Neural cell (in vitro differentiated cells): ENCODE measurements around the gene OR52A5. TPM values are rescaled to one million over a fixed set of nuclear protein-coding genes. Genes with fewer than 3 reads are reported as not detected.

ENCODE experiments used
- H2AFZ ChIP-seq: fragments of 200-600, 300-800 bp; sonication (generic), shearing (Covaris generic); 2 replicates; pipeline ENCODE4 v1.6.0; 2014; ENCODE audit warnings: low read depth, mild to moderate bottlenecking, antibody characterized with exemption, low read length, moderate library complexity
- H3F3A ChIP-seq: fragments of 200-600 bp; shearing (Covaris generic); 2 replicates; pipeline ENCODE4 v1.6.1; 2016; ENCODE audit warnings: mild to moderate bottlenecking, moderate library complexity, mixed read lengths, antibody characterized with exemption, low read length; ENCODE audit not compliant: insufficient read depth, poor library complexity, severe bottlenecking
- H3K27ac ChIP-seq: fragments of 200-600, 300-800 bp; sonication (generic), shearing (Covaris generic); 2 replicates; pipeline ENCODE4 v1.5.1; 2014; ENCODE audit warnings: mild to moderate bottlenecking, low read length, moderate library complexity
- H3K27me3 ChIP-seq: fragments of 300-800, 200-600 bp; sonication (generic), shearing (Covaris generic); 2 replicates; pipeline ENCODE4 v1.6.0; 2014; ENCODE audit warnings: mild to moderate bottlenecking, low read depth, low read length, moderate library complexity; ENCODE audit not compliant: insufficient read depth
- H3K36me3 ChIP-seq: fragments of 300-800, 200-600 bp; sonication (generic), shearing (Covaris generic); 2 replicates; pipeline ENCODE4 v1.5.1; 2014; ENCODE audit warnings: mild to moderate bottlenecking, antibody characterized with exemption, low read length, moderate library complexity; ENCODE audit not compliant: insufficient read depth
- H3K4me2 ChIP-seq: fragments of 300-800, 200-600 bp; sonication (generic), shearing (Covaris generic); 2 replicates; pipeline ENCODE4 v1.6.0; 2014; ENCODE audit warnings: mild to moderate bottlenecking, low read length
- H3K4me3 ChIP-seq: fragments of 300-800, 200-600 bp; sonication (generic), shearing (Covaris generic); 2 replicates; pipeline ENCODE4 v1.5.1; 2014; ENCODE audit warnings: mild to moderate bottlenecking, low read length, moderate library complexity
- H3K79me2 ChIP-seq: fragments of 200-600 bp; shearing (Covaris generic); replicated peaks from 2 replicates; pipeline ENCODE4 v1.6.0; 2014; ENCODE audit warnings: mild to moderate bottlenecking, low read length, moderate library complexity; ENCODE audit not compliant: insufficient read depth
- H3K9ac ChIP-seq: fragments of 300-800, 200-600 bp; sonication (generic), shearing (Covaris generic); 2 replicates; pipeline ENCODE4 v1.6.1; 2016; ENCODE audit warnings: mild to moderate bottlenecking, low read length, mixed read lengths
- H3K9me2 ChIP-seq: fragments of 200-600 bp; shearing (Covaris generic); 2 replicates; pipeline ENCODE4 v1.6.1; 2016; ENCODE audit warnings: mild to moderate bottlenecking, low read length, mixed read lengths; ENCODE audit not compliant: insufficient read depth
- H3K9me3 ChIP-seq: fragments of 200-600, 300-800 bp; sonication (generic), shearing (Covaris generic); 2 replicates; pipeline ENCODE4 v1.6.1; 2016; ENCODE audit warnings: mild to moderate bottlenecking, mixed run types, low read length, moderate library complexity, mixed read lengths
- H4K20me1 ChIP-seq: fragments of 200-600 bp; shearing (Covaris generic); 2 replicates; pipeline ENCODE4 v1.6.1; 2016; ENCODE audit warnings: mild to moderate bottlenecking, mixed run types; ENCODE audit not compliant: insufficient read depth
- EP300 ChIP-seq: fragments of 450-650 bp; conservative IDR thresholded peaks from 2 replicates; pipeline ENCODE4 v1.6.1; 2014; ENCODE audit warnings: antibody characterized with exemption, mild to moderate bottlenecking, moderate library complexity; ENCODE audit not compliant: poor library complexity, severe bottlenecking
- EZH2 ChIP-seq: fragments of 200-600, 300-800 bp; shearing (Covaris generic), sonication (generic); IDR thresholded peaks from 2 replicates; pipeline ENCODE4 v1.6.1; 2014; ENCODE audit warnings: antibody characterized with exemption, low read length, borderline replicate concordance, mild to moderate bottlenecking; ENCODE audit not compliant: insufficient read depth, poor library complexity, severe bottlenecking
- MXI1 ChIP-seq: fragments of 450-650 bp; conservative IDR thresholded peaks from 2 replicates; pipeline ENCODE4 v1.6.1; 2014; ENCODE audit warnings: antibody characterized with exemption, mild to moderate bottlenecking; ENCODE audit not compliant: poor library complexity, severe bottlenecking
- POLR2AphosphoS5 ChIP-seq: IDR thresholded peaks from 2 replicates; pipeline ENCODE4 v1.6.1; 2012
- RAD21 ChIP-seq: fragments of 450-650 bp; conservative IDR thresholded peaks from 2 replicates; pipeline ENCODE4 v1.6.1; 2014; ENCODE audit warnings: antibody characterized with exemption, mild to moderate bottlenecking, moderate library complexity
- SMC3 ChIP-seq: fragments of 450-650 bp; conservative IDR thresholded peaks from 2 replicates; pipeline ENCODE4 v1.6.1; 2014; ENCODE audit warnings: antibody characterized with exemption, mild to moderate bottlenecking, moderate library complexity; ENCODE audit not compliant: poor library complexity
- TAF1 ChIP-seq: IDR thresholded peaks from 2 replicates; pipeline ENCODE4 v1.6.1; 2012; ENCODE audit warnings: low read depth
- polyA plus RNA-seq: library from polyadenylated mRNA; depleted of rRNA; stranded (reverse); fragments of >200 nt; gene quantifications from 2 replicates; pipeline ENCODE4 v1.2.3, GENCODE V29; 2014
- TF ChIP-seq, protein P1 (sequence below): fragments of 450-650 bp; IDR thresholded peaks from 2 replicates; pipeline ENCODE4 v1.5.1; 2014; ENCODE audit warnings: antibody characterized with exemption, mild to moderate bottlenecking, moderate library complexity; ENCODE audit not compliant: poor library complexity, severe bottlenecking
- TF ChIP-seq, protein P2 (sequence below): IDR thresholded peaks from 2 replicates; pipeline ENCODE4 v1.6.1; 2012; ENCODE audit warnings: borderline replicate concordance

OR52A5 gene
- polyA plus RNA-seq, 1 donor from 2014 or later: not detected

DNA sequence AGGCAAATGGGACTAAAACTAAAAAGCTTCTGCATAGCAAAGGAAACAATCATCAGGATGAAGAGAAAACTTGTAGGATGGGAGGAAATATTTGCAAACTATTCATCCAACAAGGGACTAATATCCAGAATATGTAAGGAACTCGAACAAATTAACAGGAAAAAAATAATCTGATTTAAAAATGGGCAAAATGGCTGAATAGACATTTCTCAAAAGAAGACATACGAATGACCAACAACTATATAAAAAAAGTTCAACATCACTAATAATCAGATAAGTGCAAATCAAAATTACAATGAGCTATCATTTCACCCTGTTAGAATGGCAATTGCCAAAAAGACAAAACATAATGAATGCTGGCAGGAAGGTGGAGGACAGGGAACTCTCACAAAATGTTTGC lies 56.8 kb downstream of the OR52A5 start:
- H4K20me1 ChIP-seq: no peaks in the 10 kb centered on the region
- H3K9me2 ChIP-seq: no peaks in the 10 kb centered on the region
- no peak overlapping the region for H3K4me2 ChIP-seq
- H3K36me3 ChIP-seq: no peaks in the 10 kb centered on the region
- no peak overlapping the region for H3K9ac ChIP-seq
- H3K79me2 ChIP-seq: no peaks in the 10 kb centered on the region
- H3K4me3 ChIP-seq: no peak overlapping the region
- H3K27ac ChIP-seq: no peak overlapping the region
- TF ChIP-seq TAF1 (no peak), SMC3 (no peak), POLR2AphosphoS5 (no peak), RAD21 (no peak), EZH2 (no peak), EP300 (no peak), MXI1 (no peak)
- TF ChIP-seq, protein P1, sequence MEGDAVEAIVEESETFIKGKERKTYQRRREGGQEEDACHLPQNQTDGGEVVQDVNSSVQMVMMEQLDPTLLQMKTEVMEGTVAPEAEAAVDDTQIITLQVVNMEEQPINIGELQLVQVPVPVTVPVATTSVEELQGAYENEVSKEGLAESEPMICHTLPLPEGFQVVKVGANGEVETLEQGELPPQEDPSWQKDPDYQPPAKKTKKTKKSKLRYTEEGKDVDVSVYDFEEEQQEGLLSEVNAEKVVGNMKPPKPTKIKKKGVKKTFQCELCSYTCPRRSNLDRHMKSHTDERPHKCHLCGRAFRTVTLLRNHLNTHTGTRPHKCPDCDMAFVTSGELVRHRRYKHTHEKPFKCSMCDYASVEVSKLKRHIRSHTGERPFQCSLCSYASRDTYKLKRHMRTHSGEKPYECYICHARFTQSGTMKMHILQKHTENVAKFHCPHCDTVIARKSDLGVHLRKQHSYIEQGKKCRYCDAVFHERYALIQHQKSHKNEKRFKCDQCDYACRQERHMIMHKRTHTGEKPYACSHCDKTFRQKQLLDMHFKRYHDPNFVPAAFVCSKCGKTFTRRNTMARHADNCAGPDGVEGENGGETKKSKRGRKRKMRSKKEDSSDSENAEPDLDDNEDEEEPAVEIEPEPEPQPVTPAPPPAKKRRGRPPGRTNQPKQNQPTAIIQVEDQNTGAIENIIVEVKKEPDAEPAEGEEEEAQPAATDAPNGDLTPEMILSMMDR: no peak
- TF ChIP-seq, protein P2, sequence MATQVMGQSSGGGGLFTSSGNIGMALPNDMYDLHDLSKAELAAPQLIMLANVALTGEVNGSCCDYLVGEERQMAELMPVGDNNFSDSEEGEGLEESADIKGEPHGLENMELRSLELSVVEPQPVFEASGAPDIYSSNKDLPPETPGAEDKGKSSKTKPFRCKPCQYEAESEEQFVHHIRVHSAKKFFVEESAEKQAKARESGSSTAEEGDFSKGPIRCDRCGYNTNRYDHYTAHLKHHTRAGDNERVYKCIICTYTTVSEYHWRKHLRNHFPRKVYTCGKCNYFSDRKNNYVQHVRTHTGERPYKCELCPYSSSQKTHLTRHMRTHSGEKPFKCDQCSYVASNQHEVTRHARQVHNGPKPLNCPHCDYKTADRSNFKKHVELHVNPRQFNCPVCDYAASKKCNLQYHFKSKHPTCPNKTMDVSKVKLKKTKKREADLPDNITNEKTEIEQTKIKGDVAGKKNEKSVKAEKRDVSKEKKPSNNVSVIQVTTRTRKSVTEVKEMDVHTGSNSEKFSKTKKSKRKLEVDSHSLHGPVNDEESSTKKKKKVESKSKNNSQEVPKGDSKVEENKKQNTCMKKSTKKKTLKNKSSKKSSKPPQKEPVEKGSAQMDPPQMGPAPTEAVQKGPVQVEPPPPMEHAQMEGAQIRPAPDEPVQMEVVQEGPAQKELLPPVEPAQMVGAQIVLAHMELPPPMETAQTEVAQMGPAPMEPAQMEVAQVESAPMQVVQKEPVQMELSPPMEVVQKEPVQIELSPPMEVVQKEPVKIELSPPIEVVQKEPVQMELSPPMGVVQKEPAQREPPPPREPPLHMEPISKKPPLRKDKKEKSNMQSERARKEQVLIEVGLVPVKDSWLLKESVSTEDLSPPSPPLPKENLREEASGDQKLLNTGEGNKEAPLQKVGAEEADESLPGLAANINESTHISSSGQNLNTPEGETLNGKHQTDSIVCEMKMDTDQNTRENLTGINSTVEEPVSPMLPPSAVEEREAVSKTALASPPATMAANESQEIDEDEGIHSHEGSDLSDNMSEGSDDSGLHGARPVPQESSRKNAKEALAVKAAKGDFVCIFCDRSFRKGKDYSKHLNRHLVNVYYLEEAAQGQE: no peak
- no peaks in the 10 kb centered on the region for H3K9me3 ChIP-seq
- no peaks in the 10 kb centered on the region for H3F3A ChIP-seq
- no peaks in the 10 kb centered on the region for H3K27me3 ChIP-seq
- H2AFZ ChIP-seq: no peak overlapping the region

Other genes starting within 250 kb of the OR52A5 start
- not detected in 2 replicates for gene OR51A7, start 234.6 kb downstream of the OR52A5 start, polyA plus RNA-seq
- not detected in 2 replicates for gene OR51G2, start 219.0 kb downstream of the OR52A5 start, polyA plus RNA-seq
- gene OR51G1, start 214.0 kb downstream of the OR52A5 start, polyA plus RNA-seq: not detected in 2 replicates
- not detected in 2 replicates for gene OR51A4, start 190.8 kb downstream of the OR52A5 start, polyA plus RNA-seq
- not detected in 2 replicates for gene OR51A2, start 182.6 kb downstream of the OR52A5 start, polyA plus RNA-seq
- not detected in 2 replicates for gene OR51L1, start 143.5 kb downstream of the OR52A5 start, polyA plus RNA-seq
- gene OR52J3, start 91.8 kb downstream of the OR52A5 start, polyA plus RNA-seq: not detected in 2 replicates
- gene OR52E2, start 78.7 kb downstream of the OR52A5 start, polyA plus RNA-seq: not detected in 2 replicates
- gene OR52E1, start 68.8 kb downstream of the OR52A5 start, polyA plus RNA-seq: not detected in 2 replicates
- gene OR52A1, start 16.4 kb upstream of the OR52A5 start, polyA plus RNA-seq: not detected in 2 replicates
- not detected in 2 replicates for gene OR51V1, start 62.3 kb upstream of the OR52A5 start, polyA plus RNA-seq
- not detected in 2 replicates for gene HBB, start 88.7 kb upstream of the OR52A5 start, polyA plus RNA-seq
- not detected in 2 replicates for gene HBD, start 96.1 kb upstream of the OR52A5 start, polyA plus RNA-seq
- gene HBG1, start 111.5 kb upstream of the OR52A5 start, polyA plus RNA-seq: not detected in 2 replicates
- gene HBG2, start 116.4 kb upstream of the OR52A5 start, polyA plus RNA-seq: 1.2 TPM in 1 of 2 replicates, not detected in the other
- not detected in 2 replicates for gene HBE1, start 131.6 kb upstream of the OR52A5 start, polyA plus RNA-seq
- not detected in 2 replicates for gene OR51B4, start 163.6 kb upstream of the OR52A5 start, polyA plus RNA-seq
- not detected in 2 replicates for gene OR51B2, start 185.9 kb upstream of the OR52A5 start, polyA plus RNA-seq
- gene OR51B5, start 205.2 kb upstream of the OR52A5 start, polyA plus RNA-seq: not detected in 2 replicates
- gene OR51B6, start 213.2 kb upstream of the OR52A5 start, polyA plus RNA-seq: not detected in 2 replicates
- gene OR51M1, start 245.5 kb upstream of the OR52A5 start, polyA plus RNA-seq: not detected in 2 replicates